Vagina (tissue), 2 donors: ENCODE measurements around the gene CFHR4. TPM values are rescaled to one million over a fixed set of nuclear protein-coding genes. Genes with fewer than 3 reads are reported as not detected.
"Not testable (repeated sequence)": the region's sequence is repeated elsewhere in the genome, so short reads cannot be mapped to it uniquely, and the experiment has no call there.

Experiments
- DNase-seq, 2 donors: peaks; one replicate each; pipeline ENCODE4 v3.0.0-alpha.2; 2017; ENCODE audit errors: extremely low spot score in 2 of 2
- H3K27ac ChIP-seq: fragments of 200-600 bp; sonication (generic); one replicate; pipeline ENCODE4 v1.5.1; 2019
- H3K27me3 ChIP-seq: fragments of 200-600 bp; sonication (generic); one replicate; pipeline ENCODE4 v1.5.1; 2019
- H3K36me3 ChIP-seq, 2 donors: fragments of 200-600 bp; sonication (generic); one replicate each; pipeline ENCODE4 v1.5.1; 2017 to 2019
- H3K4me1 ChIP-seq: fragments of 200-600 bp; sonication (generic); one replicate; pipeline ENCODE4 v1.5.1; 2019
- H3K4me3 ChIP-seq, 2 donors: fragments of 200-600 bp; sonication (generic); 1 replicate in 1 of 2; 2 replicates in 1 of 2; pipeline ENCODE4 v1.5.1; 2016 to 2019
- H3K9me3 ChIP-seq: fragments of 200-600 bp; sonication (generic); one replicate; pipeline ENCODE4 v1.5.1; 2019
- CTCF ChIP-seq, 3 experiments: fragments of 450-650 bp in 2 of 3; fragments of 200-600 bp in 1 of 3; sonication (generic) in 1 of 3; IDR thresholded peaks; one replicate each; pipeline ENCODE4 v1.5.1; 2017 to 2019; ENCODE audit warnings: antibody characterized with exemption in 3 of 3, mild to moderate bottlenecking in 2 of 3, moderate library complexity in 2 of 3
- POLR2A ChIP-seq, 2 donors: fragments of 450-650 bp; IDR thresholded peaks; one replicate each; pipeline ENCODE4 v1.6.1; 2017; ENCODE audit warnings: antibody characterized with exemption in 2 of 2, mild to moderate bottlenecking in 2 of 2, moderate library complexity in 2 of 2
- POLR2AphosphoS5 ChIP-seq, 2 donors: sonication (generic); formaldehyde crosslinking; IDR thresholded peaks; one replicate each; pipeline ENCODE4 v1.9.0; 2017; ENCODE audit warnings: antibody characterized with exemption in 2 of 2, mild to moderate bottlenecking in 2 of 2, low read depth in 1 of 2; ENCODE audit not compliant: insufficient read depth in 1 of 2
- intact Hi-C: fragments of 100-400 bp; cut with DNase I; formaldehyde crosslinking; loops from one replicate; pipeline ENCODE4 v1.15.1; 2023
- total RNA-seq: library from RNA; depleted of rRNA; stranded (reverse); fragments of >200 nt; gene quantifications from one replicate; pipeline ENCODE4 v1.2.3, GENCODE V29; 2016

Gene CFHR4
- total RNA-seq, 1 donor from 2014 or later, result not detected

GRCh38 chr1:196933531-196934189 is 45.8 kb downstream of the CFHR4 start:
- no peak for DNase-seq
- H3K36me3 ChIP-seq, result no peaks in the 10 kb centered on the region
- H3K4me3 ChIP-seq, result no peak overlapping the region
- intact Hi-C loops, result no loop called here
- H3K9me3 ChIP-seq, result no peaks in the 10 kb centered on the region
- no peak overlapping the region for H3K27ac ChIP-seq
- TF ChIP-seq CTCF (IDR thresholded peaks at IDR 0.05) (no peak), POLR2AphosphoS5 (IDR thresholded peaks at IDR 0.05; ENCODE audit: insufficient read depth in 1 of 2, low read depth in 1 of 2) (no peak), POLR2A (IDR thresholded peaks at IDR 0.05) (no peak)
- H3K4me1 ChIP-seq, result no peaks in the 10 kb centered on the region
- no peaks in the 10 kb centered on the region for H3K27me3 ChIP-seq

- intact Hi-C loops, H3K4me3 ChIP-seq, H3K4me1 ChIP-seq, H3K27me3 ChIP-seq, H3K9me3 ChIP-seq, H3K27ac ChIP-seq, H3K36me3 ChIP-seq, DNase-seq: not testable (repeated sequence)
These were observed 53.6 kb downstream of the CFHR4 start for GRCh38 chr1:196941474-196941873.

- H3K4me1 ChIP-seq, H3K27ac ChIP-seq, intact Hi-C loops, H3K27me3 ChIP-seq, H3K9me3 ChIP-seq, H3K36me3 ChIP-seq, H3K4me3 ChIP-seq, DNase-seq: not testable (repeated sequence)
These were observed 55.7 kb downstream of the CFHR4 start, which contains the start of gene CFHR2 for GRCh38 chr1:196943568-196943967. Gene CFHR2 (plus strand): TSS chr1:196943738. CDS start chr1:196943881, 143 bp downstream.

GRCh38 chr1:196951711-196952394 is 64.0 kb downstream of the CFHR4 start:
- intact Hi-C loops, result no loop called here
- H3K27ac ChIP-seq, result no peak overlapping the region
- no peaks in the 10 kb centered on the region for H3K27me3 ChIP-seq
- TF ChIP-seq POLR2AphosphoS5 (IDR thresholded peaks at IDR 0.05; ENCODE audit: insufficient read depth in 1 of 2, low read depth in 1 of 2), result no peak
- TF ChIP-seq CTCF (IDR thresholded peaks at IDR 0.05), result no peak
- TF ChIP-seq POLR2A (IDR thresholded peaks at IDR 0.05), result no peak
- no peaks in the 10 kb centered on the region for H3K4me1 ChIP-seq
- no peaks in the 10 kb centered on the region for H3K9me3 ChIP-seq
- H3K4me3 ChIP-seq, result no peak overlapping the region
- no peaks in the 10 kb centered on the region for H3K36me3 ChIP-seq
- no peak for DNase-seq

- intact Hi-C loops, result no loop called here
- Histone ChIP-seq H3K36me3 (no peaks in the 10 kb centered on the region), H3K9me3 (no peaks in the 10 kb centered on the region), H3K4me3 (no peak overlapping the region), H3K4me1 (no peaks in the 10 kb centered on the region), H3K27ac (no peak overlapping the region), H3K27me3 (no peaks in the 10 kb centered on the region)
- DNase-seq, result no peak
- TF ChIP-seq POLR2AphosphoS5 (IDR thresholded peaks at IDR 0.05; ENCODE audit: insufficient read depth in 1 of 2, low read depth in 1 of 2) (no peak), CTCF (IDR thresholded peaks at IDR 0.05) (no peak), POLR2A (IDR thresholded peaks at IDR 0.05) (no peak)
These were observed 66.9 kb downstream of the CFHR4 start for GRCh38 chr1:196954778-196955177.

- TF ChIP-seq POLR2A (IDR thresholded peaks at IDR 0.05) (no peak), CTCF (IDR thresholded peaks at IDR 0.05) (no peak), POLR2AphosphoS5 (IDR thresholded peaks at IDR 0.05; ENCODE audit: insufficient read depth in 1 of 2, low read depth in 1 of 2) (no peak)
- Histone ChIP-seq H3K4me1 (no peaks in the 10 kb centered on the region), H3K27ac (no peak overlapping the region), H3K27me3 (no peaks in the 10 kb centered on the region), H3K4me3 (no peak overlapping the region), H3K36me3 (no peaks in the 10 kb centered on the region), H3K9me3 (no peaks in the 10 kb centered on the region)
- intact Hi-C loops, result no loop called here
- DNase-seq, result no peak
These were observed 68.1 kb downstream of the CFHR4 start for GRCh38 chr1:196955926-196956325.
